ENCODE measurements around the gene HOXC4. TPM values are rescaled to one million over a fixed set of nuclear protein-coding genes. Genes with fewer than 3 reads are reported as not detected.

HOXC4 gene
- total RNA-seq, 1 experiment from 2014 or later: not detected

DNA sequence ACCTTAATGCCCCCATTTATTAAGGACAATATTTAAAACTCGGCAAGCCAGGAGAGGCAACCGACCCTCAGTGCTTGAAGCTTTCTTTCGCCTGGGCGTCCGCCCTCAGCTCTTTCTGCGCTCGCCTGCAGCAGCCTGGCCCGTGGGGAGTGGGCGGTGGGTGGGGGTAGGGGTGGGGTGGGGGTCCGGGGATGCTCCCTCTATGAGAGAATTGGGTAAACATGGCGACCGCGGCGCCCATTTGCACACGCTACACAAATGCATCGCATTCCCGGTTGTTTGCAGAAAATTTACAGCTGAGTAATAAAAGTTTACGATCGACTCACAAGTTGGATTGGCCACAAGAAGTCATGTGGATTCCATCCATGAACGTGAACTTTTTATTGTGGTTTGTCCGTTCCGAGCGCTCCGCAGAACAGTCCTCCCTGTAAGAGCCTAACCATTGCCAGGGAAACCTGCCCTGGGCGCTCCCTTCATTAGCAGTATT lies 37.1 kb upstream of the HOXC4 start:
- H4K5ac ChIP-seq (ENCODE audit: insufficient read length, low read depth, low read length): no peak overlapping the region
- H3K79me2 ChIP-seq (ENCODE audit: insufficient read depth, low read length): no peaks in the 10 kb centered on the region
- no peaks in the 10 kb centered on the region for H4K20me1 ChIP-seq (ENCODE audit: control insufficient read depth, insufficient read depth, insufficient read length)
- no peak overlapping the region for H2BK12ac ChIP-seq (ENCODE audit: insufficient read length, low read depth, low read length)
- H2BK120ac ChIP-seq (ENCODE audit: low read depth, low read length, poor library complexity, severe bottlenecking): no peak overlapping the region
- no peak overlapping the region for H2BK15ac ChIP-seq (ENCODE audit: low read depth, low read length)
- Mint-ChIP-seq H3K27me3 (ENCODE audit: low read depth) (peaks cover 100% of the 10 kb centered on the region), H3K4me3 (peak overlapping the region in 1 of 2 experiments; percentile 50; a peak in 1 of 5 replicates), H3K9me3 (peaks cover 0 to under 1% of the 10 kb centered on the region in 2 experiments; a peak in 2 of 5 replicates), H3K36me3 (ENCODE audit: insufficient read depth in 1 of 3, low read depth in 3 of 3) (no peaks in the 10 kb centered on the region), H3K4me1 (peaks cover 13 to 28% of the 10 kb centered on the region in 2 experiments), H3K27ac (no peak overlapping the region)
- WGBS (ENCODE audit: extremely low coverage, insufficient read length, low lambda C conversion rate): no CpG with 5 or more reads among the region's 25 CpGs
- H3K9me3 ChIP-seq (ENCODE audit: control insufficient read depth, low read depth, low read length): no peaks in the 10 kb centered on the region
- H3K14ac ChIP-seq (ENCODE audit: insufficient read depth, low read length): no peak overlapping the region
- no peak overlapping the region for H3K27ac ChIP-seq (ENCODE audit: insufficient read length, low read depth, low read length)
- no peak overlapping the region for H4K91ac ChIP-seq (ENCODE audit: insufficient read length, low read depth, low read length)
- H3K79me1 ChIP-seq (ENCODE audit: insufficient read depth, low read depth, low read length, poor library complexity, severe bottlenecking): no peaks in the 10 kb centered on the region
- H2AK5ac ChIP-seq (ENCODE audit: insufficient read length, low read length): no peak overlapping the region
- H4K8ac ChIP-seq (replicated peaks; ENCODE audit: insufficient read length, low read depth, low read length): no peak overlapping the region
- H3T11ph ChIP-seq (ENCODE audit: low read length): no peak overlapping the region
- peaks cover 91% of the 10 kb centered on the region for H3K27me3 ChIP-seq (ENCODE audit: insufficient read depth, low read length)
- no peak for DNase-seq
- H3K18ac ChIP-seq (ENCODE audit: insufficient read length, low read depth, low read length): no peak overlapping the region
- no peak overlapping the region for H2BK20ac ChIP-seq (ENCODE audit: low read depth, low read length, poor library complexity, severe bottlenecking)
- H2BK5ac ChIP-seq (ENCODE audit: insufficient read length, low read length): no peak overlapping the region
- no peak overlapping the region for H3K56ac ChIP-seq (ENCODE audit: insufficient read length, low read depth, low read length)
- H3K9ac ChIP-seq (ENCODE audit: extremely low read depth, insufficient read length, low read length): no peak overlapping the region
- H3K4ac ChIP-seq (ENCODE audit: low read depth, low read length): no peak overlapping the region
- H3K23ac ChIP-seq (ENCODE audit: insufficient read length, low read depth, low read length): no peak overlapping the region
- no peak overlapping the region for H3K4me2 ChIP-seq (ENCODE audit: insufficient read depth, insufficient read length, low read length)
- peaks cover 10% of the 10 kb centered on the region for H3K23me2 ChIP-seq (ENCODE audit: insufficient read length, low read depth, low read length, poor library complexity, severe bottlenecking)
- H3K4me1 ChIP-seq (ENCODE audit: insufficient read depth, low read length): no peaks in the 10 kb centered on the region
- TF ChIP-seq, protein P1, sequence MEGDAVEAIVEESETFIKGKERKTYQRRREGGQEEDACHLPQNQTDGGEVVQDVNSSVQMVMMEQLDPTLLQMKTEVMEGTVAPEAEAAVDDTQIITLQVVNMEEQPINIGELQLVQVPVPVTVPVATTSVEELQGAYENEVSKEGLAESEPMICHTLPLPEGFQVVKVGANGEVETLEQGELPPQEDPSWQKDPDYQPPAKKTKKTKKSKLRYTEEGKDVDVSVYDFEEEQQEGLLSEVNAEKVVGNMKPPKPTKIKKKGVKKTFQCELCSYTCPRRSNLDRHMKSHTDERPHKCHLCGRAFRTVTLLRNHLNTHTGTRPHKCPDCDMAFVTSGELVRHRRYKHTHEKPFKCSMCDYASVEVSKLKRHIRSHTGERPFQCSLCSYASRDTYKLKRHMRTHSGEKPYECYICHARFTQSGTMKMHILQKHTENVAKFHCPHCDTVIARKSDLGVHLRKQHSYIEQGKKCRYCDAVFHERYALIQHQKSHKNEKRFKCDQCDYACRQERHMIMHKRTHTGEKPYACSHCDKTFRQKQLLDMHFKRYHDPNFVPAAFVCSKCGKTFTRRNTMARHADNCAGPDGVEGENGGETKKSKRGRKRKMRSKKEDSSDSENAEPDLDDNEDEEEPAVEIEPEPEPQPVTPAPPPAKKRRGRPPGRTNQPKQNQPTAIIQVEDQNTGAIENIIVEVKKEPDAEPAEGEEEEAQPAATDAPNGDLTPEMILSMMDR (conservative IDR thresholded peaks at IDR 0.05): no peak
- no peak overlapping the region for H2AFZ ChIP-seq (ENCODE audit: low read length)

Measured in H9 (cell line).